ENCODE measurements around the gene ZC3H11A.

Gene ZC3H11A

DNA sequence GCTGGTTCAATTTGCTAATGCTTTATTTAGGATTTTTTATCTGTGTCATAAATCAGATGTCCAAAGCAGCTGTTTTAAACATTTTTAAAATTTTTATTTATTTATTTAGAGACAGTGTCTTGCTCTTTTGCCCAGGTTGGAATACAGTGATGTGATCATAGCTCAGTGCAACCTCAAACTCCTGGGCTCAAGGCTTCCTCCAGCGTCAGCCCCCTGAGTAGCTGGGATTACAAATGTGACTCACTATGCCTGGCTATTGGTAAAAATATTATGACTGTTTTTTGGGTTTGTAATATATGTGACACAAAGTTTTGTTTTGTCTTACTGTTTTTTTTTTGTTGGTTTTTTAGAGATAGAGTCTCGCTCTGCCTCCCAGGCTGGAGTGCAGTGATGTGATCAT, 11.8 kb downstream of the ZC3H11A start:
- Histone ChIP-seq H2AK5ac (ENCODE audit: low read depth, low read length) (no peak overlapping the region), H3K27ac (replicated peaks; ENCODE audit: low read length) (no peak overlapping the region), H3K36me3 (replicated peaks in 1 of 2; ENCODE audit: control insufficient read depth in 2 of 2, insufficient read depth in 2 of 2, low read length in 2 of 2) (peaks cover 8 to 91% of the 10 kb centered on the region in 2 donors), H3K79me1 (ENCODE audit: low read depth, low read length) (peaks cover 6% of the 10 kb centered on the region), H2BK120ac (ENCODE audit: low read depth, low read length) (no peak overlapping the region), H3K4ac (ENCODE audit: low read length) (no peak overlapping the region), H3K27me3 (ENCODE audit: control insufficient read depth in 3 of 3, insufficient read depth in 3 of 3, low read depth in 1 of 3, low read length in 3 of 3) (no peaks in the 10 kb centered on the region), H4K8ac (ENCODE audit: low read depth, low read length) (no peak overlapping the region), H3K4me1 (ENCODE audit: control insufficient read depth in 2 of 2, insufficient read depth in 1 of 2, low read depth in 1 of 2, low read length in 2 of 2) (no peaks in the 10 kb centered on the region), H2BK15ac (ENCODE audit: low read length) (no peak overlapping the region), H3K4me3 (ENCODE audit: low read length in 2 of 2) (no peak overlapping the region), H3K4me2 (ENCODE audit: insufficient read depth, low read length, poor library complexity, severe bottlenecking) (no peak overlapping the region), H3K23ac (ENCODE audit: low read depth, low read length, poor library complexity) (no peak overlapping the region), H2AFZ (ENCODE audit: low read length) (no peak overlapping the region), H2BK5ac (ENCODE audit: low read length) (no peak overlapping the region), H4K91ac (ENCODE audit: low read depth, low read length, poor library complexity) (no peak overlapping the region), H3K9me3 (replicated peaks in 1 of 2; ENCODE audit: control insufficient read depth in 2 of 2, insufficient read depth in 1 of 2, low read depth in 1 of 2, low read length in 2 of 2) (peaks cover 0 to 12% of the 10 kb centered on the region in 2 donors), H3K18ac (ENCODE audit: low read length) (no peak overlapping the region), H3K14ac (ENCODE audit: low read length) (no peak overlapping the region), H3K9ac (ENCODE audit: low read depth, low read length, poor library complexity) (no peak overlapping the region), H2BK12ac (ENCODE audit: low read length) (no peak overlapping the region)
- no peak for DNase-seq (ENCODE audit: low spot score)
- no CpG with 5 or more reads among the region's 2 CpGs for WGBS, 2 donors (ENCODE audit: extremely low coverage in 2 of 2, insufficient read length in 2 of 2, insufficient replicate concordance in 1 of 2)

GRCh38 chr1:203813581-203814341, 18.3 kb downstream of the ZC3H11A start:
- Histone ChIP-seq H3K36me3 (replicated peaks in 1 of 2; ENCODE audit: control insufficient read depth in 2 of 2, insufficient read depth in 2 of 2, low read length in 2 of 2) (peaks cover 8 to 92% of the 10 kb centered on the region in 2 donors), H2AK5ac (ENCODE audit: low read depth, low read length) (no peak overlapping the region)

GRCh38 chr1:203818399-203818798, 23.0 kb downstream of the ZC3H11A start:
- H2AFZ ChIP-seq (ENCODE audit: low read length), result no peak overlapping the region
- H3K4me3 ChIP-seq (ENCODE audit: low read length in 2 of 2), result no peak overlapping the region
- no peak overlapping the region for H3K27ac ChIP-seq (replicated peaks; ENCODE audit: low read length)
- no peak overlapping the region for H3K4ac ChIP-seq (ENCODE audit: low read length)
- H3K23ac ChIP-seq (ENCODE audit: low read depth, low read length, poor library complexity), result no peak overlapping the region
- no peak overlapping the region for H3K9ac ChIP-seq (ENCODE audit: low read depth, low read length, poor library complexity)
- H3K9me3 ChIP-seq (replicated peaks in 1 of 2; ENCODE audit: control insufficient read depth in 2 of 2, insufficient read depth in 1 of 2, low read depth in 1 of 2, low read length in 2 of 2), result peaks cover 0 to 3% of the 10 kb centered on the region in 2 donors
- no peaks in the 10 kb centered on the region for H3K27me3 ChIP-seq (ENCODE audit: control insufficient read depth in 3 of 3, insufficient read depth in 3 of 3, low read depth in 1 of 3, low read length in 3 of 3)
- H3K14ac ChIP-seq (ENCODE audit: low read length), result no peak overlapping the region
- DNase-seq (ENCODE audit: low spot score), result no peak
- H2BK12ac ChIP-seq (ENCODE audit: low read length), result no peak overlapping the region
- H2BK15ac ChIP-seq (ENCODE audit: low read length), result no peak overlapping the region
- H3K79me1 ChIP-seq (ENCODE audit: low read depth, low read length), result peaks cover 5% of the 10 kb centered on the region
- H2AK5ac ChIP-seq (ENCODE audit: low read depth, low read length), result no peak overlapping the region
- H3K36me3 ChIP-seq (replicated peaks in 1 of 2; ENCODE audit: control insufficient read depth in 2 of 2, insufficient read depth in 2 of 2, low read length in 2 of 2), result peaks cover 28 to 97% of the 10 kb centered on the region in 2 donors
- no peak overlapping the region for H3K18ac ChIP-seq (ENCODE audit: low read length)
- no CpG with 5 or more reads among the region's 6 CpGs for WGBS, 2 donors (ENCODE audit: extremely low coverage in 2 of 2, insufficient read length in 2 of 2, insufficient replicate concordance in 1 of 2)
- H2BK120ac ChIP-seq (ENCODE audit: low read depth, low read length), result no peak overlapping the region
- H3K4me1 ChIP-seq (ENCODE audit: control insufficient read depth in 2 of 2, insufficient read depth in 1 of 2, low read depth in 1 of 2, low read length in 2 of 2), result no peaks in the 10 kb centered on the region
- no peak overlapping the region for H4K91ac ChIP-seq (ENCODE audit: low read depth, low read length, poor library complexity)
- H3K4me2 ChIP-seq (ENCODE audit: insufficient read depth, low read length, poor library complexity, severe bottlenecking), result no peak overlapping the region
- H2BK5ac ChIP-seq (ENCODE audit: low read length), result no peak overlapping the region
- H4K8ac ChIP-seq (ENCODE audit: low read depth, low read length), result no peak overlapping the region

More at GRCh38 chr1:203813581-203814341, 18.3 kb downstream of the ZC3H11A start:
- no peak overlapping the region for H3K9ac ChIP-seq (ENCODE audit: low read depth, low read length, poor library complexity)
- no peak overlapping the region for H2AFZ ChIP-seq (ENCODE audit: low read length)
- H3K4ac ChIP-seq (ENCODE audit: low read length), result no peak overlapping the region
- no peak for DNase-seq (ENCODE audit: low spot score)
- H3K27me3 ChIP-seq (ENCODE audit: control insufficient read depth in 3 of 3, insufficient read depth in 3 of 3, low read depth in 1 of 3, low read length in 3 of 3), result no peaks in the 10 kb centered on the region
- H2BK5ac ChIP-seq (ENCODE audit: low read length), result no peak overlapping the region
- no peak overlapping the region for H3K4me3 ChIP-seq (ENCODE audit: low read length in 2 of 2)
- no peak overlapping the region for H2BK15ac ChIP-seq (ENCODE audit: low read length)
- H3K4me1 ChIP-seq (ENCODE audit: control insufficient read depth in 2 of 2, insufficient read depth in 1 of 2, low read depth in 1 of 2, low read length in 2 of 2), result no peaks in the 10 kb centered on the region
- H3K9me3 ChIP-seq (replicated peaks in 1 of 2; ENCODE audit: control insufficient read depth in 2 of 2, insufficient read depth in 1 of 2, low read depth in 1 of 2, low read length in 2 of 2), result no peaks in the 10 kb centered on the region
- no peak overlapping the region for H4K91ac ChIP-seq (ENCODE audit: low read depth, low read length, poor library complexity)
- H3K18ac ChIP-seq (ENCODE audit: low read length), result no peak overlapping the region
- no peak overlapping the region for H2BK120ac ChIP-seq (ENCODE audit: low read depth, low read length)
- no peak overlapping the region for H3K23ac ChIP-seq (ENCODE audit: low read depth, low read length, poor library complexity)
- no peak overlapping the region for H3K14ac ChIP-seq (ENCODE audit: low read length)
- H3K4me2 ChIP-seq (ENCODE audit: insufficient read depth, low read length, poor library complexity, severe bottlenecking), result no peak overlapping the region
- no peak overlapping the region for H3K27ac ChIP-seq (replicated peaks; ENCODE audit: low read length)
- WGBS, 2 donors (ENCODE audit: extremely low coverage in 2 of 2, insufficient read length in 2 of 2, insufficient replicate concordance in 1 of 2), result no CpG with 5 or more reads among the region's 2 CpGs
- no peak overlapping the region for H4K8ac ChIP-seq (ENCODE audit: low read depth, low read length)
- no peaks in the 10 kb centered on the region for H3K79me1 ChIP-seq (ENCODE audit: low read depth, low read length)
- no peak overlapping the region for H2BK12ac ChIP-seq (ENCODE audit: low read length)

- no peak for DNase-seq (ENCODE audit: low spot score)
- Histone ChIP-seq H3K9ac (ENCODE audit: low read depth, low read length, poor library complexity) (no peak overlapping the region), H2BK15ac (ENCODE audit: low read length) (no peak overlapping the region), H3K36me3 (replicated peaks in 1 of 2; ENCODE audit: control insufficient read depth in 2 of 2, insufficient read depth in 2 of 2, low read length in 2 of 2) (peaks cover 27 to 94% of the 10 kb centered on the region in 2 donors), H3K4me3 (ENCODE audit: low read length in 2 of 2) (no peak overlapping the region), H2AK5ac (ENCODE audit: low read depth, low read length) (no peak overlapping the region), H2BK5ac (ENCODE audit: low read length) (no peak overlapping the region), H3K23ac (ENCODE audit: low read depth, low read length, poor library complexity) (no peak overlapping the region), H2BK12ac (ENCODE audit: low read length) (no peak overlapping the region), H3K9me3 (replicated peaks in 1 of 2; ENCODE audit: control insufficient read depth in 2 of 2, insufficient read depth in 1 of 2, low read depth in 1 of 2, low read length in 2 of 2) (peaks cover 0 to 3% of the 10 kb centered on the region in 2 donors), H3K27ac (replicated peaks; ENCODE audit: low read length) (no peak overlapping the region), H4K91ac (ENCODE audit: low read depth, low read length, poor library complexity) (no peak overlapping the region), H3K18ac (ENCODE audit: low read length) (no peak overlapping the region), H2AFZ (ENCODE audit: low read length) (no peak overlapping the region), H3K14ac (ENCODE audit: low read length) (no peak overlapping the region), H3K4ac (ENCODE audit: low read length) (no peak overlapping the region), H3K27me3 (ENCODE audit: control insufficient read depth in 3 of 3, insufficient read depth in 3 of 3, low read depth in 1 of 3, low read length in 3 of 3) (no peaks in the 10 kb centered on the region), H2BK120ac (ENCODE audit: low read depth, low read length) (no peak overlapping the region), H3K4me2 (ENCODE audit: insufficient read depth, low read length, poor library complexity, severe bottlenecking) (no peak overlapping the region), H3K4me1 (ENCODE audit: control insufficient read depth in 2 of 2, insufficient read depth in 1 of 2, low read depth in 1 of 2, low read length in 2 of 2) (no peaks in the 10 kb centered on the region), H4K8ac (ENCODE audit: low read depth, low read length) (no peak overlapping the region), H3K79me1 (ENCODE audit: low read depth, low read length) (peaks cover 8% of the 10 kb centered on the region)
- no CpG with 5 or more reads among the region's 1 CpG for WGBS, 2 donors (ENCODE audit: extremely low coverage in 2 of 2, insufficient read length in 2 of 2, insufficient replicate concordance in 1 of 2)
These were observed 27.9 kb downstream of the ZC3H11A start for GRCh38 chr1:203823306-203823705.
